Spleen (tissue), 11 donors: ENCODE results near the gene VIPR1. TPM values are rescaled to one million over a fixed set of nuclear protein-coding genes. Genes with fewer than 3 reads are reported as not detected.

Experiments
- DNase-seq: peaks from one replicate; pipeline ENCODE4 v3.0.0-alpha.2; 2020
- H3K27ac ChIP-seq, 8 donors: fragments of 200-600 bp; sonication (generic) in 7 of 8; 1 replicate in 4 of 8; 2 replicates in 4 of 8; pipeline versions ENCODE4 v1.5.0 to v1.8.0; 2016 to 2021; ENCODE audit warnings: inconsistent platforms in 4 of 8, mild to moderate bottlenecking in 4 of 8, moderate library complexity in 1 of 8
- H3K27me3 ChIP-seq, 7 donors: fragments of 200-600 bp; sonication (generic) in 6 of 7; replicated peaks in 1 of 7; 1 replicate in 4 of 7; 2 replicates in 3 of 7; pipeline versions ENCODE4 v1.5.0 to v1.8.0; 2016 to 2021; ENCODE audit warnings: inconsistent platforms in 3 of 7, mild to moderate bottlenecking in 1 of 7
- H3K36me3 ChIP-seq, 6 donors: fragments of 200-600 bp; sonication (generic) in 5 of 6; 1 replicate in 4 of 6; 2 replicates in 2 of 6; pipeline versions ENCODE4 v1.5.0 to v1.8.0; 2016 to 2021; ENCODE audit warnings: inconsistent platforms in 2 of 6
- H3K4me1 ChIP-seq, 6 donors: fragments of 200-600 bp; sonication (generic) in 5 of 6; 1 replicate in 3 of 6; 2 replicates in 3 of 6; pipeline versions ENCODE4 v1.5.0 to v1.8.0; 2016 to 2021; ENCODE audit warnings: inconsistent platforms in 3 of 6
- H3K4me3 ChIP-seq, 8 donors: fragments of 200-600 bp; sonication (generic) in 7 of 8; 1 replicate in 4 of 8; 2 replicates in 4 of 8; pipeline versions ENCODE4 v1.5.0 to v1.8.0; 2016 to 2021; ENCODE audit warnings: inconsistent platforms in 4 of 8, mild to moderate bottlenecking in 4 of 8, moderate library complexity in 2 of 8
- H3K9me3 ChIP-seq, 8 donors: fragments of 200-600 bp; sonication (generic) in 7 of 8; 1 replicate in 4 of 8; 2 replicates in 4 of 8; pipeline versions ENCODE4 v1.5.0 to v1.8.0; 2016 to 2021; ENCODE audit warnings: inconsistent platforms in 4 of 8
- CTCF ChIP-seq, 11 experiments: fragments of 200-600 bp in 7 of 11; fragments of 450-650 bp in 4 of 11; sonication (generic) in 4 of 11; IDR thresholded peaks in 8 of 11; conservative IDR thresholded peaks in 3 of 11; 1 replicate in 7 of 11; 2 replicates in 4 of 11; pipeline versions ENCODE4 v1.4.0 to v1.8.0; 2016 to 2021; ENCODE audit warnings: antibody characterized with exemption in 11 of 11, inconsistent platforms in 4 of 11, mild to moderate bottlenecking in 1 of 11
- POLR2A ChIP-seq, 3 donors: fragments of 450-650 bp; IDR thresholded peaks; one replicate each; pipeline ENCODE4 v1.5.1; 2017; ENCODE audit warnings: antibody characterized with exemption in 3 of 3, mild to moderate bottlenecking in 1 of 3
- POLR2AphosphoS5 ChIP-seq, 3 donors: sonication (generic); formaldehyde crosslinking; IDR thresholded peaks; one replicate each; pipeline ENCODE4 v1.5.1; 2017; ENCODE audit warnings: antibody characterized with exemption in 3 of 3
- WGBS, 5 donors: extraction: QIAGEN DNeasy Blood & Tissue Kit in 3 of 5; methylation state at CpG; one replicate each; pipeline versions ENCODE4 v1.1.5 to v1.1.7; 2013 to 2018; 5-methylcytosine and 5-hydroxymethylcytosine counted together
- intact Hi-C: fragments of 100-400 bp; cut with DNase I; formaldehyde crosslinking; loops from one replicate; pipeline ENCODE4 v1.15.0; 2023; ENCODE audit warnings: low total_unique reads
- polyA plus RNA-seq, 3 donors: library from polyadenylated mRNA; stranded (reverse); fragments of 200-250 nt; gene quantifications; one replicate each; pipeline ENCODE4 v1.2.1, GENCODE V29; 2013
- total RNA-seq, 7 donors: library from RNA; depleted of rRNA in 3 of 7; stranded (reverse); fragments of >200 nt in 3 of 7; fragmentation: NEBNext Ultra II Directional in 4 of 7; extraction: Animal tissue kit (Norgen Biotek cat#: 25700) in 4 of 7; gene quantifications; one replicate each; pipeline versions ENCODE4 v1.1.0 to v1.2.1, GENCODE V29; 2016 to 2021
- donor health status: healthy with polysubstance abuse.
- donor health status: DM: no; HTN: no; CAD: no; lungs with moderate emphysema.
- donor health status: DM: no; HTN: no; CAD: no.
- donor health status: Bipolar disorder and iron deficiency.
- donor health status: healthy.
- donor health status: DM: no; HTN: no; CAD: no.
- donor health status: DM: yes; HTN: yes; CAD: no.

Gene VIPR1
- total and polyA plus RNA-seq, 10 donors, result 2.0 to 16.3 (median 10.3) TPM

- Histone ChIP-seq H3K4me3 (no peak overlapping the region), H3K36me3 (no peaks in the 10 kb centered on the region), H3K4me1 (peaks cover 0 to 7% (median 0%) of the 10 kb centered on the region in 6 donors), H3K27ac (no peak overlapping the region), H3K27me3 (no peaks in the 10 kb centered on the region), H3K9me3 (no peaks in the 10 kb centered on the region)
- 71 to 91% (median 81%) methylated on average over 1 of the region's 1 CpG for WGBS, 5 donors
- no peak for DNase-seq
- no peak for TF ChIP-seq POLR2A (IDR thresholded peaks at IDR 0.05)
- TF ChIP-seq POLR2AphosphoS5 (IDR thresholded peaks at IDR 0.05), result no peak
- no peak for TF ChIP-seq CTCF (IDR thresholded peaks at IDR 0.05 in 8 of 11, conservative IDR thresholded peaks at IDR 0.05 in 3 of 11)
- intact Hi-C loops, result no loop called here
Measured at GRCh38 chr3:42463093-42463492, 39.4 kb upstream of the VIPR1 start.

- Histone ChIP-seq H3K27me3 (peaks cover 0 to 3% (median 0%) of the 10 kb centered on the region in 7 donors), H3K4me3 (no peak overlapping the region), H3K4me1 (peaks cover 0 to 5% (median 0%) of the 10 kb centered on the region in 6 donors), H3K27ac (no peak overlapping the region), H3K36me3 (no peaks in the 10 kb centered on the region), H3K9me3 (no peaks in the 10 kb centered on the region)
- TF ChIP-seq CTCF (IDR thresholded peaks at IDR 0.05 in 8 of 11, conservative IDR thresholded peaks at IDR 0.05 in 3 of 11) (no peak), POLR2A (IDR thresholded peaks at IDR 0.05) (no peak), POLR2AphosphoS5 (IDR thresholded peaks at IDR 0.05) (no peak)
- intact Hi-C loops, result no loop called here
- WGBS, 5 donors, result 89 to 96% (median 91%) methylated on average over 3 of the region's 3 CpGs
- DNase-seq, result no peak
Measured at GRCh38 chr3:42468111-42468510, 34.3 kb upstream of the VIPR1 start.

GRCh38 chr3:42472555-42472954, 29.9 kb upstream of the VIPR1 start:
- Histone ChIP-seq H3K27ac (peak overlapping the region in 5 of 8 donors; percentile 37 to 71 (median 61)), H3K9me3 (no peaks in the 10 kb centered on the region), H3K4me3 (no peak overlapping the region), H3K27me3 (peaks cover 0 to 7% (median 0%) of the 10 kb centered on the region in 7 donors), H3K4me1 (peaks cover 6 to 37% (median 9%) of the 10 kb centered on the region in 6 donors), H3K36me3 (no peaks in the 10 kb centered on the region)
- DNase-seq, result no peak
- WGBS, 5 donors, result 47 to 82% (median 69%) methylated on average over 2 of the region's 2 CpGs
- TF ChIP-seq POLR2AphosphoS5 (IDR thresholded peaks at IDR 0.05) (no peak), POLR2A (IDR thresholded peaks at IDR 0.05) (no peak), CTCF (IDR thresholded peaks at IDR 0.05 in 8 of 11, conservative IDR thresholded peaks at IDR 0.05 in 3 of 11) (no peak)
- intact Hi-C loops, result no loop called here

- Histone ChIP-seq H3K4me3 (no peak overlapping the region), H3K27ac (peak overlapping the region in 7 of 8 donors; percentile 9 to 71 (median 54)), H3K9me3 (no peaks in the 10 kb centered on the region), H3K27me3 (peaks cover 0 to 7% (median 0%) of the 10 kb centered on the region in 7 donors), H3K4me1 (peaks cover 6 to 40% (median 9%) of the 10 kb centered on the region in 6 donors), H3K36me3 (no peaks in the 10 kb centered on the region)
- no peak for DNase-seq
- intact Hi-C loops, result no loop called here
- TF ChIP-seq CTCF (IDR thresholded peaks at IDR 0.05 in 8 of 11, conservative IDR thresholded peaks at IDR 0.05 in 3 of 11) (no peak), POLR2AphosphoS5 (IDR thresholded peaks at IDR 0.05) (peak in 2 of 3 donors; percentile 80 to 87)
- 48 to 71% (median 63%) methylated on average over 4 to 10 of the region's 10 CpGs for WGBS, 5 donors
Measured at GRCh38 chr3:42473083-42473932, 29.1 kb upstream of the VIPR1 start.
